OCI-LY3 (cell line): ENCODE measurements around the gene WWP2.

Source experiments
- EZH2phosphoT487 ChIP-seq: fragments of 200-600 bp; shearing (Covaris generic); IDR thresholded peaks from 2 replicates; pipeline ENCODE4 v1.6.1; 2018; ENCODE audit warnings: antibody characterized with exemption, mixed run types, low read depth
- TF ChIP-seq, protein P1 (sequence below): fragments of 200-600, 300-600 bp; sonication (generic); IDR thresholded peaks from 2 replicates; pipeline ENCODE4 v1.5.1; 2014; ENCODE audit warnings: antibody characterized with exemption, low read length, low read depth

DNA sequence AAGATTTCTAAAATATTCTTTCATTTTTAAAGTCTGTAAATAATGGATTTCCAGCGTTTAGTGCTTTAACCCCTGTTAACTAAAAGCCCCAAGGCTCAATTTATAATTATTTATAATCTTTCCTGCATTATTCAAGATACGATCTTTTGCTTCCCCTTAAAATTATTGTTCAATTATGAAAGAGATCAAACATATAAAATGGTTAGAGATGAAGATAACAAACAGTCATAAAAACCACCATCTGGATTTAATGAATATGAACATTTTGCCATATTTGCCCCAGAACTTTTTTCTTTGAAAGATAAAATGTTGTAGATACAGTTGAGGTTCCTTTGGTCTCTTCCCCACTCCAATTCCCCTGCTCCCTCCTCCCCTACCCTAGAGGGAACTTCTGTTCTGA lies 17.6 kb downstream of the WWP2 start:
- TF ChIP-seq, protein P1, sequence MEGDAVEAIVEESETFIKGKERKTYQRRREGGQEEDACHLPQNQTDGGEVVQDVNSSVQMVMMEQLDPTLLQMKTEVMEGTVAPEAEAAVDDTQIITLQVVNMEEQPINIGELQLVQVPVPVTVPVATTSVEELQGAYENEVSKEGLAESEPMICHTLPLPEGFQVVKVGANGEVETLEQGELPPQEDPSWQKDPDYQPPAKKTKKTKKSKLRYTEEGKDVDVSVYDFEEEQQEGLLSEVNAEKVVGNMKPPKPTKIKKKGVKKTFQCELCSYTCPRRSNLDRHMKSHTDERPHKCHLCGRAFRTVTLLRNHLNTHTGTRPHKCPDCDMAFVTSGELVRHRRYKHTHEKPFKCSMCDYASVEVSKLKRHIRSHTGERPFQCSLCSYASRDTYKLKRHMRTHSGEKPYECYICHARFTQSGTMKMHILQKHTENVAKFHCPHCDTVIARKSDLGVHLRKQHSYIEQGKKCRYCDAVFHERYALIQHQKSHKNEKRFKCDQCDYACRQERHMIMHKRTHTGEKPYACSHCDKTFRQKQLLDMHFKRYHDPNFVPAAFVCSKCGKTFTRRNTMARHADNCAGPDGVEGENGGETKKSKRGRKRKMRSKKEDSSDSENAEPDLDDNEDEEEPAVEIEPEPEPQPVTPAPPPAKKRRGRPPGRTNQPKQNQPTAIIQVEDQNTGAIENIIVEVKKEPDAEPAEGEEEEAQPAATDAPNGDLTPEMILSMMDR, result no peak
- no peak for TF ChIP-seq EZH2phosphoT487
